GM18858 (cell line): ENCODE measurements around the gene CHRNB1.

ENCODE experiments used
- ATAC-seq: cut with Tn5 transposase; IDR thresholded peaks from one replicate; pipeline ENCODE4 v1.9.1; 2021; ENCODE audit not compliant: unreplicated experiment

CHRNB1 gene

GRCh38 chr17:7437950-7438614 is 6.8 kb upstream of the CHRNB1 start:
- ATAC-seq: no peak

GRCh38 chr17:7438656-7439460 is 6.0 kb upstream of the CHRNB1 start:
- no peak for ATAC-seq

GRCh38 chr17:7439462-7440112 is 5.3 kb upstream of the CHRNB1 start, which contains the start of gene FGF11:
TSS of gene FGF11 (plus strand) at chr17:7439512. CDS start at chr17:7439621, 109 bp downstream.
- no peak for ATAC-seq

GRCh38 chr17:7440113-7440833 is 4.6 kb upstream of the CHRNB1 start:
- no peak for ATAC-seq

- ATAC-seq: no peak
These were observed 4.0 kb upstream of the CHRNB1 start for GRCh38 chr17:7440834-7441195.

- ATAC-seq: no peak
These were observed 3.6 kb upstream of the CHRNB1 start for GRCh38 chr17:7441266-7441665.

- ATAC-seq: no peak
These were observed 2.7 kb upstream of the CHRNB1 start for GRCh38 chr17:7442142-7442541.

- ATAC-seq: no peak
These were observed 1.1 kb upstream of the CHRNB1 start for GRCh38 chr17:7443499-7444485.

- ATAC-seq: no peak
These were observed 733 bp downstream of the CHRNB1 start for GRCh38 chr17:7445619-7445968.

- no peak for ATAC-seq
These were observed 3.6 kb downstream of the CHRNB1 start for GRCh38 chr17:7448461-7448860.

- no peak for ATAC-seq
These were observed 15.2 kb downstream of the CHRNB1 start for GRCh38 chr17:7459961-7460545.

- no peak for ATAC-seq
These were observed 16.2 kb downstream of the CHRNB1 start for GRCh38 chr17:7460850-7461660.

GRCh38 chr17:7462474-7463371 is 17.9 kb downstream of the CHRNB1 start:
- ATAC-seq: no peak

GRCh38 chr17:7463372-7463846 is 18.5 kb downstream of the CHRNB1 start:
- ATAC-seq: no peak

- ATAC-seq: no peak
These were observed 19.2 kb downstream of the CHRNB1 start for GRCh38 chr17:7464081-7464480.

GRCh38 chr17:7465597-7466275 is 20.9 kb downstream of the CHRNB1 start:
- ATAC-seq: no peak

GRCh38 chr17:7466318-7466638 is 21.4 kb downstream of the CHRNB1 start:
- ATAC-seq: no peak
